Raji (cell line): ENCODE data around the gene HNRNPA1L2.
A peak's percentile ranks its signal among the peaks of the same experiment; 100 is the strongest.

Experiments
- POLR2A ChIP-seq: IDR thresholded peaks from 2 replicates; pipeline ENCODE4 v1.6.1; 2011; ENCODE audit warnings: low read depth, low read length, control low read depth; ENCODE audit not compliant: insufficient read depth

Gene HNRNPA1L2

GRCh38 chr13:52642131-52642530, at the start of gene HNRNPA1L2:
TSS of gene HNRNPA1L2 (plus strand) at chr13:52642431. CDS start at chr13:52642493, 62 bp downstream.
- TF ChIP-seq POLR2A = no peak

GRCh38 chr13:52597676-52598075, 44.6 kb upstream of the HNRNPA1L2 start:
- TF ChIP-seq POLR2A = no peak

- no peak for TF ChIP-seq POLR2A
Measured at GRCh38 chr13:52599037-52599847, 43.0 kb upstream of the HNRNPA1L2 start.

- TF ChIP-seq POLR2A = no peak
Measured at GRCh38 chr13:52599848-52600603, 42.2 kb upstream of the HNRNPA1L2 start.

GRCh38 chr13:52600666-52601065, 41.6 kb upstream of the HNRNPA1L2 start:
- TF ChIP-seq POLR2A = no peak

- TF ChIP-seq POLR2A = no peak
Measured at GRCh38 chr13:52615134-52615801, 27.0 kb upstream of the HNRNPA1L2 start.

GRCh38 chr13:52615812-52616211, 26.4 kb upstream of the HNRNPA1L2 start:
- peak; percentile 38; the same call in 1 of the 2 replicates for TF ChIP-seq POLR2A

- peak; percentile 93 for TF ChIP-seq POLR2A
Measured at GRCh38 chr13:52617070-52618060, 24.9 kb upstream of the HNRNPA1L2 start.

GRCh38 chr13:52638666-52639328, 3.4 kb upstream of the HNRNPA1L2 start:
- no peak for TF ChIP-seq POLR2A

- TF ChIP-seq POLR2A = no peak
Measured at GRCh38 chr13:52644108-52644507, 1.9 kb downstream of the HNRNPA1L2 start.

- TF ChIP-seq POLR2A = no peak
Measured at GRCh38 chr13:52646967-52647366, 4.7 kb downstream of the HNRNPA1L2 start.

GRCh38 chr13:52650731-52651130, 8.5 kb downstream of the HNRNPA1L2 start:
- no peak for TF ChIP-seq POLR2A

GRCh38 chr13:52651897-52652195, 9.6 kb downstream of the HNRNPA1L2 start:
- no peak for TF ChIP-seq POLR2A
